Pancreas (tissue), 10 donors: Measurements from ENCODE around the gene DGKZ. TPM values are rescaled to one million over a fixed set of nuclear protein-coding genes. Genes with fewer than 3 reads are reported as not detected.

Experiments
- ATAC-seq, 4 donors: fragments of 200-7000 bp; cut with Tn5 transposase; one replicate each; pipeline versions ENCODE4 v1.8.0 to v1.9.1; 2020; ENCODE audit warnings: mild to moderate bottlenecking in 4 of 4, moderate library complexity in 4 of 4
- DNase-seq, 6 donors: peaks; one replicate each; pipeline ENCODE4 v3.0.0-alpha.2; 2020
- FAIRE-seq: peaks from 2 replicates; lab custom pipeline; 2012; peaks lifted over from hg19 to GRCh38; lab: Jason Lieb, UNC
- H3K27ac ChIP-seq, 4 donors: fragments of 200-600 bp; sonication (generic); 1 replicate in 3 of 4; 2 replicates in 1 of 4; pipeline versions ENCODE4 v1.5.0 to v1.8.0; 2020
- H3K27me3 ChIP-seq, 4 donors: fragments of 200-600 bp; one replicate each; pipeline ENCODE4 v1.8.0; 2021
- H3K36me3 ChIP-seq, 3 donors: fragments of 200-600 bp; sonication (generic) in 1 of 3; one replicate each; pipeline versions ENCODE4 v1.5.0 to v1.8.0; 2020 to 2021
- H3K4me1 ChIP-seq, 3 donors: fragments of 200-600 bp; one replicate each; pipeline ENCODE4 v1.8.0; 2021
- H3K4me3 ChIP-seq, 4 donors: fragments of 200-600 bp; sonication (generic) in 2 of 4; one replicate each; pipeline versions ENCODE4 v1.5.0 to v1.8.0; 2020 to 2021
- H3K9me3 ChIP-seq, 4 donors: fragments of 200-600 bp; one replicate each; pipeline ENCODE4 v1.8.0; 2021
- CTCF ChIP-seq, 4 donors: fragments of 200-600 bp; sonication (generic) in 3 of 4; IDR thresholded peaks; one replicate each; pipeline versions ENCODE4 v1.5.0 to v1.8.0; 2021; ENCODE audit warnings: antibody characterized with exemption in 4 of 4
- WGBS, 2 donors: extraction: QIAGEN DNeasy Blood & Tissue Kit; methylation state at CpG; one replicate each; pipeline ENCODE4 v1.1.7; 2013; 5-methylcytosine and 5-hydroxymethylcytosine counted together
- intact Hi-C, 3 donors: fragments of 100-400 bp; cut with DNase I; formaldehyde crosslinking; loops; one replicate each; pipeline versions ENCODE4 v1.11.1 to v1.14.2; 2022
- microRNA-seq, 2 donors: library from miRNA; unstranded; fragments of <30 nt; microRNA quantifications; one replicate each; pipeline versions ENCODE4 to v1.1.0, GENCODE V29; 2019 to 2020
- polyA plus RNA-seq, 2 donors: library from polyadenylated mRNA; stranded (reverse); fragments of 200-250 nt; gene quantifications; one replicate each; pipeline ENCODE4 v1.2.3, GENCODE V29; 2013
- total RNA-seq, 6 donors: library from RNA; stranded (reverse); fragmentation: NEBNext Ultra II Directional in 4 of 6; extraction: Animal tissue kit (Norgen Biotek cat#: 25700) in 4 of 6; gene quantifications; one replicate each; pipeline versions ENCODE4 v1.2.1 to v1.2.4, GENCODE V29; 2021 to 2023
- donor health status: healthy with polysubstance abuse.
- donor health status: DM: no; HTN: no; CAD: no; lungs with moderate emphysema.
- donor health status: DM: no; HTN: no; CAD: no.
- donor health status: control.
- donor health status: control.
- donor health status: Bipolar disorder and iron deficiency.
- donor health status: DM: yes; HTN: yes; CAD: no.
- donor health status: DM: no; HTN: no; CAD: no.
- donor health status: DM: no; HTN: no; CAD: no.
- donor health status: DM: yes; HTN: yes; CAD: no.

Gene DGKZ
- total and polyA plus RNA-seq, 8 donors = 34.1 to 88.8 (median 40.3) TPM

GRCh38 chr11:46426233-46426991, 79.1 kb downstream of the DGKZ start:
- WGBS, 2 donors = 87 to 89% methylated on average over 4 of the region's 4 CpGs
- ATAC-seq = no peak
- Histone ChIP-seq H3K4me1 (no peaks in the 10 kb centered on the region), H3K36me3 (peaks cover 0 to 13% (median 0%) of the 10 kb centered on the region in 3 donors), H3K9me3 (no peaks in the 10 kb centered on the region), H3K4me3 (no peak overlapping the region), H3K27me3 (no peaks in the 10 kb centered on the region), H3K27ac (no peak overlapping the region)
- no peak for DNase-seq
- intact Hi-C loops = no loop called here
- FAIRE-seq = no peak
- TF ChIP-seq CTCF (IDR thresholded peaks at IDR 0.05) = no peak

- H3K36me3 ChIP-seq = peaks cover 0 to 12% (median 0%) of the 10 kb centered on the region in 3 donors
- ATAC-seq (no peak), FAIRE-seq (no peak), DNase-seq (no peak)
- H3K9me3 ChIP-seq = no peaks in the 10 kb centered on the region
- no peak for TF ChIP-seq CTCF (IDR thresholded peaks at IDR 0.05)
- H3K27me3 ChIP-seq = no peaks in the 10 kb centered on the region
- H3K27ac ChIP-seq = no peak overlapping the region
- intact Hi-C loops = no loop called here
- no peaks in the 10 kb centered on the region for H3K4me1 ChIP-seq
- 88 to 89% methylated on average over 9 of the region's 9 CpGs for WGBS, 2 donors
- H3K4me3 ChIP-seq = no peak overlapping the region
Measured at GRCh38 chr11:46427364-46427763, 80.1 kb downstream of the DGKZ start.

- no peak overlapping the region for H3K4me3 ChIP-seq
- no peak for ATAC-seq
- H3K27ac ChIP-seq = no peak overlapping the region
- H3K36me3 ChIP-seq = peaks cover 0 to 7% (median 0%) of the 10 kb centered on the region in 3 donors
- H3K27me3 ChIP-seq = no peaks in the 10 kb centered on the region
- intact Hi-C loops = no loop called here
- DNase-seq = no peak
- no peak for TF ChIP-seq CTCF (IDR thresholded peaks at IDR 0.05)
- FAIRE-seq = no peak
- H3K9me3 ChIP-seq = no peaks in the 10 kb centered on the region
- WGBS, 2 donors = 90 to 91% methylated on average over 3 of the region's 3 CpGs
- no peaks in the 10 kb centered on the region for H3K4me1 ChIP-seq
Measured at GRCh38 chr11:46429717-46430116, 82.5 kb downstream of the DGKZ start.

Small RNA genes within 50 kb of the gene (microRNA-seq; reads per million reads assigned to microRNA genes)
- gene MIR4688 = 0 reads per million in 2 donors

Other genes with a start within 250 kb of the DGKZ start
- gene PHF21A, start 226.0 kb upstream of the DGKZ start, total RNA-seq = 10 to 100 TPM; 11.8 to 30.3 (median 14.9) TPM
- gene PHF21A, start 226.0 kb upstream of the DGKZ start, polyA plus RNA-seq = 10 to 100 TPM; 11.4 to 13.1 TPM
- gene CREB3L1, start 69.8 kb upstream of the DGKZ start, total RNA-seq = 100 to 1,000 TPM in 1 of 6 donors, 10 to 100 TPM in 5; 26.3 to 129 (median 47.9) TPM
- 10 to 100 TPM; 40.1 to 59.1 TPM for gene CREB3L1, start 69.8 kb upstream of the DGKZ start, polyA plus RNA-seq
- 10 to 100 TPM in 4 of 6 donors, 1 to 10 TPM in 2; 4.3 to 84.4 (median 16.5) TPM for gene MDK, start 34.2 kb downstream of the DGKZ start, total RNA-seq
- gene MDK, start 34.2 kb downstream of the DGKZ start, polyA plus RNA-seq = 10 to 100 TPM; 23.6 to 66.5 TPM
- gene CHRM4, start 44.3 kb downstream of the DGKZ start, total RNA-seq = under 1 TPM; 0.08 to 0.62 (median 0.20) TPM
- gene CHRM4, start 44.3 kb downstream of the DGKZ start, polyA plus RNA-seq = under 1 TPM in 1 of 2 donors, not detected in 1; 0.66 TPM
- gene AMBRA1, start 246.6 kb downstream of the DGKZ start, total RNA-seq = 10 to 100 TPM; 10.2 to 18.7 (median 12.4) TPM
- 1 to 10 TPM; 6.8 to 8.2 TPM for gene AMBRA1, start 246.6 kb downstream of the DGKZ start, polyA plus RNA-seq